UCSD-AML1 (cell line): Measurements from ENCODE around the gene ERC2.

Source experiments
- DNase-seq: peaks from one replicate; lab custom pipeline; 2025; ENCODE audit not compliant: unreplicated experiment; lab: John Stamatoyannopoulos, UW

ERC2 gene

GRCh38 chr3:55572816-55573215 lies 895.5 kb downstream of the ERC2 start:
- no peak for DNase-seq

GRCh38 chr3:55571913-55572312 lies 896.4 kb downstream of the ERC2 start:
- no peak for DNase-seq

- DNase-seq: no peak
Measured at GRCh38 chr3:55571216-55571813, 897.0 kb downstream of the ERC2 start.

GRCh38 chr3:55570271-55570711 lies 898.0 kb downstream of the ERC2 start:
- DNase-seq: no peak

GRCh38 chr3:55569033-55569599 lies 899.2 kb downstream of the ERC2 start:
- no peak for DNase-seq

- no peak for DNase-seq
Measured at GRCh38 chr3:55567615-55568014, 900.7 kb downstream of the ERC2 start.

- DNase-seq: no peak
Measured at GRCh38 chr3:55567121-55567520, 901.1 kb downstream of the ERC2 start.

- no peak for DNase-seq
Measured at GRCh38 chr3:55565521-55565920, 902.7 kb downstream of the ERC2 start.

- DNase-seq: no peak
Measured at GRCh38 chr3:55564726-55565125, 903.5 kb downstream of the ERC2 start.

- DNase-seq: no peak
Measured at GRCh38 chr3:55562700-55563099, 905.6 kb downstream of the ERC2 start.

- no peak for DNase-seq
Measured at GRCh38 chr3:55559500-55560423, 908.5 kb downstream of the ERC2 start.

GRCh38 chr3:55558316-55558715 lies 910.0 kb downstream of the ERC2 start:
- DNase-seq: no peak

- no peak for DNase-seq
Measured at GRCh38 chr3:55557549-55557948, 910.7 kb downstream of the ERC2 start.

- DNase-seq: no peak
Measured at GRCh38 chr3:55556619-55557537, 911.4 kb downstream of the ERC2 start.

- DNase-seq: no peak
Measured at GRCh38 chr3:55555873-55556618, 912.2 kb downstream of the ERC2 start.

- DNase-seq: no peak
Measured at GRCh38 chr3:55554634-55555425, 913.4 kb downstream of the ERC2 start.

GRCh38 chr3:55551644-55552043 lies 916.6 kb downstream of the ERC2 start:
- no peak for DNase-seq

- no peak for DNase-seq
Measured at GRCh38 chr3:55549177-55549576, 919.1 kb downstream of the ERC2 start.

- DNase-seq: no peak
Measured at GRCh38 chr3:55546866-55547669, 921.2 kb downstream of the ERC2 start.
